Upper lobe of left lung (tissue), 4 donors: ENCODE data around the gene C17orf58.
"Not testable (repeated sequence)": the region's sequence is repeated elsewhere in the genome, so short reads cannot be mapped to it uniquely, and the experiment has no call there.

Experiments
- CTCF ChIP-seq, 6 experiments: fragments of 450-650 bp in 4 of 6; fragments of 200-600 bp in 2 of 6; sonication (generic) in 2 of 6; IDR thresholded peaks; one replicate each; pipeline ENCODE4 v1.5.1; 2016 to 2019; ENCODE audit warnings: antibody characterized with exemption in 6 of 6
- POLR2A ChIP-seq, 4 donors: fragments of 450-650 bp; IDR thresholded peaks; one replicate each; pipeline ENCODE4 v1.5.1; 2016 to 2017; ENCODE audit warnings: antibody characterized with exemption in 4 of 4, mild to moderate bottlenecking in 2 of 4

GRCh38 chr17:67996301-67997171, at the start of gene C17orf58:
- TF ChIP-seq CTCF, POLR2A (IDR thresholded peaks at IDR 0.05): not testable (repeated sequence)
